GM19467 (cell line): ENCODE data around the gene VBP1.
A peak's percentile ranks its signal among the peaks of the same experiment; 100 is the strongest.
"Not testable (repeated sequence)": the region's sequence is repeated elsewhere in the genome, so short reads cannot be mapped to it uniquely, and the experiment has no call there.

Source experiments
- ATAC-seq: cut with Tn5 transposase; IDR thresholded peaks from one replicate; pipeline ENCODE4 v1.9.1; 2021; ENCODE audit warnings: mild to moderate bottlenecking, moderate library complexity; ENCODE audit not compliant: unreplicated experiment

The VBP1 gene, protein sequence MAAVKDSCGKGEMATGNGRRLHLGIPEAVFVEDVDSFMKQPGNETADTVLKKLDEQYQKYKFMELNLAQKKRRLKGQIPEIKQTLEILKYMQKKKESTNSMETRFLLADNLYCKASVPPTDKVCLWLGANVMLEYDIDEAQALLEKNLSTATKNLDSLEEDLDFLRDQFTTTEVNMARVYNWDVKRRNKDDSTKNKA

GRCh38 chrX:155216179-155216939 is at the start of gene VBP1:
TSS of gene VBP1 (plus strand) at chrX:155216460. CDS start at chrX:155216483, 23 bp downstream.
- peak; percentile 95 for ATAC-seq

DNA sequence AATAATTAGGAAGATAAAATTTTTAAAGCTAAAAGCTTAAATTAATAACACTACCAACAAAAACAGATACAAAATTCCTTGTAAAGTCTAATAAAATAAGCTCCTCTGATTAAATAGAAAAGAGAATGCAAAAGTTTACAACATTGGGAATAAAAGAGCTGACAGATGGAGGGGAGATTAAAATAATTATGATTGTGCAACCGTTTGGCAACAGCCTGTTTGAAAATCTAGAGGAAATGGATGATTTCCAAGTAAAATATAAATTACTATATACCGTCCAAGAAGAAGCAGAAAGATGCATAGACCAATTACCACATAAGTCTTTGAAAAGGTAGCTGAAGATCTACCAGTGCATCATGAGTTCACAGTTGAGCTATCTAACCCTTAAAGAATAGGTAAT is 46.4 kb upstream of the VBP1 start:
- ATAC-seq: no peak

GRCh38 chrX:155179346-155179997 is 36.8 kb upstream of the VBP1 start:
- ATAC-seq: no peak

DNA sequence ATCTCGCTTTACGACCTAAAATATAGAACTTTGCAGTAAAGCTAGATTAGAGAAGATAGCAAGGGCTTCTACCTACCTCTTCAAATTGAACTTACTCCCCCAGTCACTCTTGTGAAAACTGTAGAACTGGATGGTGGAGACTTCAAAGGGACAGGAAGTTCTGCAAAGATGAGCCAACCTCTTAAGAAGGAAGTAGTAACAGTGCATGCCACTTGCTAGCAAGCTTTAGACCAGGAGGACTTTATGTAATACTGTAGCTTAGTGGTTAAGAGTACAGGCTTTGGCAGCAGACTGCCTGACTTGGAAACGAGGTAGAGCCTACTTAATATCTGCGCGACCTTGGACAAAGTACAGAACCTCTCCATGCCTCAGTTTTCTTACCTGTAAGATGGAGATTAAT is 27.5 kb upstream of the VBP1 start:
- ATAC-seq: no peak

DNA sequence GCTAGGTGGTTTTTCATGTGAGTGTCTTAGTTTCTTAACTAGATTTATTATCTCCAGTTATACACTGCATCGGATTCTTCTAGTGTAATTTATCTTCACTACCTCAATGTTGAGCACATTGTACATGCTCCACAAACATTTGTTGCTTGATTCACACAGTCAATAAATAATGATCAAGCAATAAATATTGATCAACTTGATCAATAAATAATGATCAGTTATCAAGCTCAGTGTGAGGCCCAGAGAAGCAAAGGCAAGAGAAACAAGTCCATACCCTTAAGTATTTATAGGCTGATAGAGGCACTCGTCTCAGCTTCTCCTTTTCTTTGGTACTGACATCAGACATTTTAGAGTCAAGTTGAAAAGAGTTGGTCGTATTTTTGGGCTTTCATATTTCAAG is 5.1 kb upstream of the VBP1 start:
- no peak for ATAC-seq

DNA sequence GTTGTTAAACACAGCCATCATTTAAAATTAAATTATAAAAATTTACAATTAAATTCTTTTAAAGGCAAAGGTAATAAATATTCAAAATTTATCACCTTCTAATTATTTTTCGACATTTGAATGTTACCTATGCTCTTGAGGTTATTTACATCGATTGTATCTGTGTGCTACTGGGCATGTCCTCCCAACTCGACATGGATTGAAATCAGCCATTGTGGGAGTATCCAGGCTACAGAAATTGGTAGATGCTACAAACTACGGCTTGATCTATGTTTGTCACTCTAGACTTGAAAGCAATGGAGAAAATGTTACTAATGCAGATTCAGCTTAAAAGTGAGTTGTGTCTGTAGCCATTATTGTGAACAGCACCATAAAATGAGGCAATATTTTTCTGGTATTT is 2.5 kb upstream of the VBP1 start:
- ATAC-seq: no peak

DNA sequence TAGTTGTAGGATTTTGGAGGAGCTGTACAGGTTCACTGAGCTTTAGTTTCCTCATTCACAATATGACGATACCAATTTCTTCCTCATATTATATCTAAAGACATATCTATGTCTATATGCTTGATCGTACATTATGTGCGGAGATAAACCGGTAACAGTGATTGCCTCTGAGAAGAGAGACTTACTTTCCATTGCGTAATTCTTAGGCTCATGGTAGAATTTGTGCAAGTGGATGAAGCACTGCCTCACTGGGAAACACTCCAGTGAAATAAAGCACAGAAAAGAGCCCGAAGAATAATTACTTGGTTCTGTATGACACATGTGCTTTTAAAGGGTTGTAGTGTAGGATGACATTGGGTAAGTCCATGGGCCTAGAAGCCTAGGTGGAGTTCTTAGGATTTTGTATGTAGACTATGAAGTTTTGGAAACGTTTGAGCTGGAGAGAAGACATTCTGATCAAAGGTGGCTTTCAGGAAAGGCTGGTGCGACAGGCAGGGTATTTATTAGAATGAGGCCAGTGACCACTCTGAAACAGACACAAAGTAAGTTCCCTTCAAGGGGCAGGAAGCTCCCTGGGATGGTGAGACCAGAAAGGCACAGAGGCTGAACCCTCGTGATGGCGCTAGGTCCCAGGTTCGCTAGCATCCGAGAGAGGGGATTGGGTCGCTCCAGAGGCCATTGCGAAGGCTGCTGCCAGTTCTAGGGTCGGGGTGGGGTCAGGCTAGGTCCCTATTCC is 649 bp upstream of the VBP1 start:
- ATAC-seq: peak; percentile 30

GRCh38 chrX:155216940-155217440 is 730 bp downstream of the VBP1 start:
- ATAC-seq: no peak

DNA sequence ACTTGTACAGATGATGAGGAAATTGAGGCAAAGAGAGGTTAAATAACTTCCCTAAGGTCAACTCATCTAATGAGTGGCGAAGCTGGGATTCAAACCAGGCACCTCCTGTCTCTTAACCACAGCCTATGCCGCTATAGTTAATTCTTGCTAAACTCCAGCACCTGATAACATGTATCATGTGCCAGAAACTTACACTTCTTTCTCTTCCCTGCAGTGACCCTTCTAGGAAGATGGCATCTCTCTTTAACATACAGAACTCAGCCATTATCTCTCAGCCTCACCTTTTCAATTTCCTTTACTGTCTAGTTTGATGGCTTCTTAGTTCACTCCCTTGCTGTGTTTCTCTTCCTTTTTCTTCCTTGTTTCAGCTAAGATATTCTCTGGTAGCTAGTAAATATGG is 2.5 kb downstream of the VBP1 start:
- no peak for ATAC-seq

GRCh38 chrX:155221351-155221750 is 5.1 kb downstream of the VBP1 start:
- ATAC-seq: no peak

- ATAC-seq: not testable (repeated sequence)
Observed at GRCh38 chrX:155223746-155224145, 7.5 kb downstream of the VBP1 start.

DNA sequence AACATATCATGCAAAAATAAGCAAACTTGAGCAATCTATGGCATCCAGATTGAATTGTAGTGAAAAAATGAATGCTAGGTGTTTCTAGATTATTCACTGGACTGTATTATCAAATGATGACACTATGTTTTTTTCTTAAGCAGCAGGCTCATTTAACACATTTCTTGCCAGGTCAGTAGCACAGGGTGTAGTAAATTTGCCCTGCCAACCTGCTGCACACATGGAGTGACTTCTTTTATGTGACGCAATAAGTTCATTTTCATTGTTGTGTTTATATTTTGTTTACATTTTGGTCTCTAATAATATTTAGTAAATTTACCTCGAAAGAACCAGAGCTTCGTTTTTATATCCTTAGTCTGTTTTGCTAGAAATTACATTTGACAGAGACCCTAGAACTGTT is 9.5 kb downstream of the VBP1 start:
- no peak for ATAC-seq

GRCh38 chrX:155231163-155231562 is 14.9 kb downstream of the VBP1 start:
- peak; percentile 86 for ATAC-seq

DNA sequence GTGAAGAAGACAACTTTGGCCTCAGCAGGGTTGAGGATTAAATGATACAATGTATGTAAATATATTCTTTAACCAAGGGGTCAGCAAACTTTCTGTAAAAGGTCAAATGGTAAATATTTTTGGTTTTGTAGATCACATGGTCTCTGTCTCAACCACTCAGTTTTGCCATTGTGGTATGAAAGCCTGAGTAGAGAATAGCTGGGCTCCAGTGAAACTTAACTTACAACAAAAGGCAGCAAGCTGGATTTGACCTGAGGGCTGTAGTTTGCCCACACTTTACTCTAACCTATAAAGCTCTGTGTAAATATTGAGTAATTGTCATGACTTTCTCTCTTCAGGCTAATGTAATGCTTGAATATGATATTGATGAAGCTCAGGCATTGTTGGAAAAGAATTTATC is 19.6 kb downstream of the VBP1 start:
- ATAC-seq: no peak

DNA sequence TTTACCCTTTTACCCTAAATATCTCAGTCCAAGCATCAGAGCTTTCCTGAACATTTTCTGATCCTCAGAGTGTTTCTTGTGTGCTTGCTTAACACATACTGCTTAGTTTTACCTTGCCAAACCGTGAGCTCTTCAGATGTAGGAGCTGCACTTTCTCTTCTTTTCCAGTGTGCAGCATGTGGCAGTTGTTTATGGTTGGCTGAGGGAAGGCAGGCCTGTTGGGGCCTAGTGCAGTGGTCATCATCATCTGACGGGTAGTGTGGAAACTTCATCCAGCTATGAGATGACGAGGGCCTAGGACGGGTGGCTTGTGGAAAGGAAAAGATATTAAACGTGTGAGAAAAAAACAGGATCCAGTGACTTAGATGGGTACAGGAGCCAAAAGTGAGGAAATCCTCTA is 21.5 kb downstream of the VBP1 start:
- ATAC-seq: no peak

DNA sequence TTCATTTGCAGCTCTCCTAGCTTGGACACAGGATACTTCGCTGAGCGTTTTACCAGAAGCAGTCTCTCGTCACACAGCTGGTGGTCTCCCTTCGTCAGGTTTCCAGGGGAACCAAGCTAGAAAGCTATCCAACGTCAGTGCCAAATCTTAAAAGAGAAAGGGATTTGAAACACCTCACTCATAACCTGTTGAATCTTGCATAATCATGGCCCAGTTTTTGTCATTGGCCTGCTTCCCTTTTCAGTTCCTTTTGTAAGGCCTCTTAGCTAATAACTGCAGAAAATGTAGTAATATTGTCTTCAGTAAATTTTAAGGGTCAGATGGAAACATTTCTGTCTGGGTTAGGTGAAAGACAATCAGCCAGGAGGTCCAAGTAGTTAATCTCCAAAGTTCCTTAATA is 26.0 kb downstream of the VBP1 start:
- no peak for ATAC-seq

- ATAC-seq: no peak
Observed at GRCh38 chrX:155246748-155247147, 30.5 kb downstream of the VBP1 start.

- ATAC-seq: no peak
Observed at GRCh38 chrX:155247497-155247896, 31.2 kb downstream of the VBP1 start.

GRCh38 chrX:155251391-155251790 is 35.1 kb downstream of the VBP1 start:
- no peak for ATAC-seq

DNA sequence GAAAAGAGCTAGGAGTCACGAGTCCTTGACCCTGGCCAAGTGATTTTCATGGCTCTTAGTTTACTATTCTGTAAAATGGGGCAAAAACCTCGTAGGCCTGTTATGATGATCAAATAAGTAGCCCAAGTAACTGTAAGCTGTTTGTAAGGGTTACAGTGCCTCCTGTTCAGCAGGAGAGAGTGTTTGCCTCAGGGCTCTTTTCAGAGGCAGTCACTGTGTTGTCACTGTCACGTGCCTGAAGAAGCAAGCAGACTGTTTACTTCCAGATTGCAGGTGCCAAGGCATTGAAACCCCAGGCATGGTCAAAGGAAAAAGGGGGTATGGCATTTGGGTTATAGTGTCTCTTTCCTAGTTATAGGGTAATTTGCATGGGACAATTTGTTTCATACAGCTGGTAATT is 43.5 kb downstream of the VBP1 start:
- ATAC-seq: no peak
